Testis (tissue), 3 donors: Measurements from ENCODE around the gene SEZ6L2. TPM values are rescaled to one million over a fixed set of nuclear protein-coding genes. Genes with fewer than 3 reads are reported as not detected.

ENCODE experiments used
- DNase-seq: peaks from one replicate; pipeline ENCODE4 v3.0.0-alpha.2; 2019
- H3K27ac ChIP-seq, 2 donors: fragments of 200-600 bp; sonication (generic); one replicate each; pipeline ENCODE4 v1.5.1; 2019
- H3K27me3 ChIP-seq: fragments of 200-600 bp; sonication (generic); one replicate; pipeline ENCODE4 v1.5.1; 2019
- H3K36me3 ChIP-seq: fragments of 200-600 bp; sonication (generic); one replicate; pipeline ENCODE4 v1.5.1; 2017; ENCODE audit warnings: low read depth; ENCODE audit errors: missing control alignments
- H3K4me1 ChIP-seq: fragments of 200-600 bp; sonication (generic); one replicate; pipeline ENCODE4 v1.5.1; 2019
- H3K4me3 ChIP-seq, 2 donors: fragments of 200-600 bp; sonication (generic); one replicate each; pipeline ENCODE4 v1.5.1; 2017 to 2019
- H3K9me3 ChIP-seq: fragments of 200-600 bp; sonication (generic); one replicate; pipeline ENCODE4 v1.5.1; 2017
- CTCF ChIP-seq, 3 experiments: fragments of 450-650 bp in 2 of 3; fragments of 200-600 bp in 1 of 3; sonication (generic) in 1 of 3; IDR thresholded peaks; one replicate each; pipeline ENCODE4 v1.5.1; 2016 to 2019; ENCODE audit warnings: antibody characterized with exemption in 3 of 3, mild to moderate bottlenecking in 2 of 3, moderate library complexity in 1 of 3
- POLR2A ChIP-seq: fragments of 450-650 bp; IDR thresholded peaks from one replicate; pipeline ENCODE4 v1.6.1; 2017; ENCODE audit warnings: antibody characterized with exemption, mild to moderate bottlenecking, moderate library complexity
- WGBS, 2 donors: methylation state at CpG; one replicate each; pipeline ENCODE4 v1.1.5; 2018; 5-methylcytosine and 5-hydroxymethylcytosine counted together
- intact Hi-C: fragments of 100-400 bp; cut with DNase I; formaldehyde crosslinking; loops from one replicate; pipeline ENCODE4 v1.15.1; 2023; ENCODE audit warnings: low total_unique reads
- polyA plus RNA-seq: library from polyadenylated mRNA; stranded (reverse); fragments of 350-450 nt; fragmentation: Illumina TruSeq; extraction: RNeasy Lipid Tissue Mini Kit (QIAGEN cat#74804); gene quantifications from one replicate; pipeline ENCODE4 v1.2.3, GENCODE V29; 2014; ENCODE audit warnings: low read depth, low replicate concordance; ENCODE audit not compliant: insufficient read depth
- total RNA-seq, 2 donors: library from RNA; depleted of rRNA; stranded (reverse); fragments of >200 nt; gene quantifications; one replicate each; pipeline ENCODE4 v1.2.3, GENCODE V29; 2016

Gene SEZ6L2
- total and polyA plus RNA-seq, 3 donors from 2014 or later, result 40.9 to 57.5 (median 43.7) TPM

GRCh38 chr16:29863669-29863984 lies 35.7 kb downstream of the SEZ6L2 start:
- no peak for TF ChIP-seq POLR2A
- no peak for TF ChIP-seq CTCF (IDR thresholded peaks at IDR 0.05)
- intact Hi-C loops, result no loop called here
- Histone ChIP-seq H3K27me3 (no peaks in the 10 kb centered on the region), H3K4me1 (peaks cover 12% of the 10 kb centered on the region), H3K4me3 (peak overlapping the region; percentile 87 to 97), H3K9me3 (no peaks in the 10 kb centered on the region), H3K36me3 (no peaks in the 10 kb centered on the region), H3K27ac (peak overlapping the region; percentile 91 to 98)
- DNase-seq, result no peak
- 21 to 48% methylated on average over 10 to 16 of the region's 16 CpGs for WGBS, 2 donors

DNA sequence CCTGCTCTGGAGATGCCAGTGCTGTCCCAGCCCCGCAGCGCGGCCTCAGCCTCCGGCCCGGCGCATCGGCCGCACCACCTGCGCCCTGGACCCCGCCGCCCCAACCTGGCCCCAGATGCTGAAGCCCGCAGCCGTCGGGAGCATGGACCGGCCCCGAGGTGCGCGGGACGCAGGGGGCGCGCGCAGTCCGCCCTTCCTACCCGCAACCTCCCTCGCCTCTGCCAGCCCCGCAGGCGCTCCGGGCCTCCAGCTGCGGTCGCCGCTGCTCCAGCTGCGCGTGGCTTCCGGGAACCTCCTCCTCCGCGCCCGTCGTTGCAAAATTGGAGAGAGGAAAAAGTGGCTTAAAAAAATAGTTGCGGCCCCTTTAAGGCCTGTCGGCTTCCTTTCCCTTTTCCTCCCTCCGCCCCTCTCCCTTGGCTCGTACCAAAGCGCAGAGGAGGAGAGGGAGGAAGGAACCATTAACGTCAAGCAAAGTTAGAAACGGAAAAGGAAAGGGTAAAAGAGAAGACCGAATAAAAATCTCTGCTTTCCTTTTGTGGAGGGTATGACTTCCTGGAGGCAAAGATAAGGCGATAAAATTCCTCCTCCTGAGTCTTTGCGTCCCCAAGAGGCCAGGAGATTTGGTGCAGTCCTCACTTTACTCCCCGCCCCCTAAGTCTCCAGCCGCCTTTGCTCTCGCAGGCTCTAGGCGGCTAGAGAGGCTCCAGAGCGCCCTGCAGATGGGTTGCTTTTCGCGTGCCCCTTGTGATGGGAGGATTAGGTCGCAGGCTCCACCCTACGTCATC lies 36.3 kb downstream of the SEZ6L2 start, which contains the start of gene CDIPT:
Gene CDIPT (minus strand): TSS at position 343 of the 785 bp plus-strand sequence. CDS start 369 bp downstream, outside the sequence.
- DNase-seq, result peak; percentile 97
- no peaks in the 10 kb centered on the region for H3K27me3 ChIP-seq
- 0 to 1% methylated on average over 27 to 56 of the region's 57 CpGs for WGBS, 2 donors
- peak within 1 kb of the TSS; percentile 91 to 98 for H3K27ac ChIP-seq
- peak within 1 kb of the TSS; percentile 87 to 97 for H3K4me3 ChIP-seq
- H3K36me3 ChIP-seq, result no peaks in the 10 kb centered on the region
- peaks cover 12% of the 10 kb centered on the region for H3K4me1 ChIP-seq
- intact Hi-C loops, result no loop called here
- H3K9me3 ChIP-seq, result no peaks in the 10 kb centered on the region
- TF ChIP-seq POLR2A, result no peak
- TF ChIP-seq CTCF (IDR thresholded peaks at IDR 0.05), result peak; percentile 42 to 84 (median 81)

DNA sequence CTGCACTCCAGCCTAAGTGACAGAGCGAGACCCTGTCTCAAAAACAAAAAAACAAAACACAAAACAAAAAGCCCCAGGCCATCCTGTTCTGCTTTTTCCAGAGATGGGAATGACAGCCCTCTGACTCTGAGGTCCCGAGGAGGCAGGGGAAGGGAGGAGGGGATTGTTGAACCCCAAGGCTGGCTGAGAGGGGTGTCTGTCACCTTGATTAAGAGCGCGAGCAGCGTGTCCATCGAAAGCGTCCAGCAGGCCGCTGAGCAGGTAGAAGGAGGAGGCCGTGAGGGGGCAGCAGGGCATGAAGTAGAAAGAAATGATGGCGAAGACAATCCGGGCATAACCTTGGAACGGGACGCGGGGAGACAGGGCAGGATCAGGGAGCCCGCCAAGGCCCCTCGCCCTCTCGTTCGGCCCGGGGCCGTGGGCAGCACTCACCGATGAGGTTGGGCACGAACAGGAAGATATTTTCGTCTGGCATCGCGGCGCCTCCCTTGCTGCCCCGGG lies 36.9 kb downstream of the SEZ6L2 start:
- H3K27me3 ChIP-seq, result no peaks in the 10 kb centered on the region
- TF ChIP-seq CTCF (IDR thresholded peaks at IDR 0.05), result peak in 1 of 3 experiments; percentile 27
- TF ChIP-seq POLR2A, result no peak
- no peaks in the 10 kb centered on the region for H3K36me3 ChIP-seq
- WGBS, 2 donors, result 1% methylated on average over 23 to 27 of the region's 27 CpGs
- peaks cover 12% of the 10 kb centered on the region for H3K4me1 ChIP-seq
- intact Hi-C loops, result no loop called here
- peak; percentile 76 for DNase-seq
- peak overlapping the region; percentile 91 to 98 for H3K27ac ChIP-seq
- peak overlapping the region; percentile 87 to 97 for H3K4me3 ChIP-seq
- no peaks in the 10 kb centered on the region for H3K9me3 ChIP-seq

- no peaks in the 10 kb centered on the region for H3K9me3 ChIP-seq
- H3K36me3 ChIP-seq, result no peaks in the 10 kb centered on the region
- intact Hi-C loops, result no loop called here
- WGBS, 2 donors, result 82% methylated on average over 9 of the region's 9 CpGs
- no peak for TF ChIP-seq POLR2A
- no peak for TF ChIP-seq CTCF (IDR thresholded peaks at IDR 0.05)
- no peak for DNase-seq
- peaks cover 12% of the 10 kb centered on the region for H3K4me1 ChIP-seq
- H3K27ac ChIP-seq, result no peak overlapping the region
- H3K4me3 ChIP-seq, result no peak overlapping the region
- no peaks in the 10 kb centered on the region for H3K27me3 ChIP-seq
Measured at GRCh38 chr16:29860218-29860617, 39.1 kb downstream of the SEZ6L2 start.
